Brain microvascular endothelial cell (primary cell): ENCODE results near the gene ZDHHC19.
"Not testable (repeated sequence)": the region's sequence is repeated elsewhere in the genome, so short reads cannot be mapped to it uniquely, and the experiment has no call there.

Experiments
- DNase-seq: peaks from one replicate; pipeline ENCODE4 v3.0.0-alpha.2; 2020
- H3K27ac ChIP-seq: fragments of 250-450 bp; sonication (Bioruptor Pico); 2 replicates; pipeline ENCODE4 v1.5.1; 2020; ENCODE audit warnings: mild to moderate bottlenecking, moderate library complexity
- H3K27me3 ChIP-seq: fragments of 250-450 bp; sonication (Bioruptor Pico); replicated peaks from 2 replicates; pipeline ENCODE4 v1.5.1; 2020; ENCODE audit warnings: mild to moderate bottlenecking
- H3K36me3 ChIP-seq: fragments of 250-450 bp; sonication (Bioruptor Pico); replicated peaks from 2 replicates; pipeline ENCODE4 v1.5.1; 2020; ENCODE audit warnings: mild to moderate bottlenecking
- H3K4me3 ChIP-seq: 2 replicates; pipeline ENCODE4 v1.5.1; 2011; ENCODE audit warnings: low read depth, mild to moderate bottlenecking, control low read depth, low read length, moderate library complexity
- in situ Hi-C: cut with HindIII; loops from 2 replicates; pipeline ENCODE4 v1.10.0; 2017; ENCODE audit warnings: low sequenced_read_pairs, low pct_ligation_motif_present
- TF ChIP-seq, protein P1 (sequence below): IDR thresholded peaks from 2 replicates; pipeline ENCODE4 v1.5.1; 2011; ENCODE audit warnings: low read depth, mild to moderate bottlenecking, moderate library complexity, low read length, control low read depth, inconsistent platforms; ENCODE audit errors: missing control alignments

Gene ZDHHC19

DNA sequence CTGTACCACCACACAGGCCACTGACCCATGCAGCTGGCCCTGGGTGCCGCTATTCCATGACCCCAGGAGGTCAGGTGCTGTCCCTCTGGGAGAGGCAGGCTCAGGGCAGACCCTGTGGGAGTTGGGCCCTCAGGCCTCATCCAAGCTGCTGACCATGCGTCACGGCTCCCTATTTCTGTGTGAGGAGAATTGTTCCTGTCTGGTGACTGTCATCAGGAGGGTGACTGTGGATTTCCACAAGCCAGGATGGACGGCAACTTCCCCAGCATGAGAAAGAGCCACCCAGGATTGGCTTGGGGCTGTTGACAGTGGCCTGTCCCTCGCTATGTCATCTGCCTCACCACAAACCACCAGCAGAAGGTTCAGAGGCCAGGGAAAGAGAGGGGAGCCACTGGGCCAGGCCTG is 41.4 kb downstream of the ZDHHC19 start:
- Histone ChIP-seq H3K36me3 (no peaks in the 10 kb centered on the region), H3K27ac (no peak overlapping the region), H3K27me3 (no peaks in the 10 kb centered on the region), H3K4me3 (no peak overlapping the region)
- in situ Hi-C loops: no loop called here
- TF ChIP-seq, protein P1, sequence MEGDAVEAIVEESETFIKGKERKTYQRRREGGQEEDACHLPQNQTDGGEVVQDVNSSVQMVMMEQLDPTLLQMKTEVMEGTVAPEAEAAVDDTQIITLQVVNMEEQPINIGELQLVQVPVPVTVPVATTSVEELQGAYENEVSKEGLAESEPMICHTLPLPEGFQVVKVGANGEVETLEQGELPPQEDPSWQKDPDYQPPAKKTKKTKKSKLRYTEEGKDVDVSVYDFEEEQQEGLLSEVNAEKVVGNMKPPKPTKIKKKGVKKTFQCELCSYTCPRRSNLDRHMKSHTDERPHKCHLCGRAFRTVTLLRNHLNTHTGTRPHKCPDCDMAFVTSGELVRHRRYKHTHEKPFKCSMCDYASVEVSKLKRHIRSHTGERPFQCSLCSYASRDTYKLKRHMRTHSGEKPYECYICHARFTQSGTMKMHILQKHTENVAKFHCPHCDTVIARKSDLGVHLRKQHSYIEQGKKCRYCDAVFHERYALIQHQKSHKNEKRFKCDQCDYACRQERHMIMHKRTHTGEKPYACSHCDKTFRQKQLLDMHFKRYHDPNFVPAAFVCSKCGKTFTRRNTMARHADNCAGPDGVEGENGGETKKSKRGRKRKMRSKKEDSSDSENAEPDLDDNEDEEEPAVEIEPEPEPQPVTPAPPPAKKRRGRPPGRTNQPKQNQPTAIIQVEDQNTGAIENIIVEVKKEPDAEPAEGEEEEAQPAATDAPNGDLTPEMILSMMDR: no peak
- DNase-seq: no peak

DNA sequence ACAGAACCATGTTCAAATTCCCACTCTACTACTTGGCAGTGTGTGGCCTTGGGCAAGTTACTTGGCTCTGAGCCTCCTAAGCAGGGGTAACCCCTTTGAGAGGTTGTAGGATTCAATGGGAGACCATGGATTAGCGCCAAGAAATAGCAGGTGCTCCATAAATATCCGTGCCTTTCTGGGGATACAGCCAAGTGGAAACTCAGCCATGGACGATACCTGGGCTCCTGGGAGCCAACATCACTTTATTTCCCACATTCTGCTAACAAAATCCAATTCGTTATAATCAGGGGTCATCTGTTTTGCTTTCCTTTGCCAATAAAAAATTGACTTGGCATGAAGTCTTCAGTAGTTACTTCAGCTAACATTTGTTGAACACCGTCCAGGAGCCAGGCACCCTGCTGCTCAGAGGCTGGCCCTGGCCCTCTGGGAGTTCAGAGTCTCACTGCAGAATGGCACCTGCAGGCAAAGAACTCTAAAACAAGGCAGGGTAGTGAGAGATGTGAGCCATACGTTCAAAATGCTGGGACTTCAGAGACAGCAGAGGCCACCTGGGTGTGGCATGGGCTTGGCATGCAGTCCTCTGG is 42.3 kb downstream of the ZDHHC19 start:
- TF ChIP-seq, protein P1: no peak
- no peak for DNase-seq
- Histone ChIP-seq H3K36me3 (no peaks in the 10 kb centered on the region), H3K4me3 (no peak overlapping the region), H3K27ac (no peak overlapping the region), H3K27me3 (no peaks in the 10 kb centered on the region)
- in situ Hi-C loops: no loop called here

DNA sequence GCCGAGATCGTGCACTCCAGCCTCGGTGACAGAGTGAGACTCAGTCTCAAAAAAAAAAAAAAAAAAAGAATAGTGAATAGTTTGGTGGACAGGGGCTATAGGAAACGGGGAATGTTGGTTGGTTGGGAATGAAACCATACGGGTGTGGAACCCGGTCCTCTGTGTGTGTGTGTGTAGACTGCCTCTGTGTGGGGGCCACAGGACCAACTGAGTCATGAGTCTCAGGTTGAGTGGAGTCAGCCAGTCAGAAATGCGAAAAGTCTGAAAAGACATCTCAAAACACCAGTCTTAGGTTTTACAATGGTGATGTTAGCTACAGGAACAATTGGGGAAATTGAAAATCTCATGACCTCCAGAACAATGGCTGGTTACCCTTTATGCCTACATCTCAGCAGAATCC is 44.5 kb downstream of the ZDHHC19 start:
- Histone ChIP-seq H3K4me3 (no peak overlapping the region), H3K27ac (no peak overlapping the region), H3K36me3 (no peaks in the 10 kb centered on the region), H3K27me3 (no peaks in the 10 kb centered on the region)
- no peak for DNase-seq
- TF ChIP-seq, protein P1: no peak
- in situ Hi-C loops: no loop called here

DNA sequence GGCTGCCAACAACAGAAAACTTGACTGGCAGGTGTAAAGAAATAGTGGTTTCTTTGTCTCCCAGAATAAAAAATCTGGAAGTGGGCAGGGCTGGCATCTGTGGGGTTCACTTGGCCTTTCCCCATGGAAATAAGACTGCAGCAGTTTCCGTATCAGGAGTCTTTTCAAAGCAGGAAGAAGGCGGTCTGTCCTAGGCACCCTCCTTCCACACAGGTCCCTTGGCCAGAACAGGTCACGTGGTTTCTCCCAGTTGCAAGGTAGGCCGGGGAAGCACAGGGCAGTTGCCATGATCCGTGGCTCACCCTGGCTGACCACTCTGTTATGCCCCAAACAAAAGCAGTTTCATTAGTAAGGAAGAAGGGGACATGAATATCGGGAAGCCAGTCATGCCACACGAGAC is 45.4 kb downstream of the ZDHHC19 start:
- Histone ChIP-seq H3K27ac (no peak overlapping the region), H3K36me3 (no peaks in the 10 kb centered on the region), H3K4me3 (no peak overlapping the region), H3K27me3 (no peaks in the 10 kb centered on the region)
- in situ Hi-C loops: no loop called here
- TF ChIP-seq, protein P1: no peak
- DNase-seq: no peak

DNA sequence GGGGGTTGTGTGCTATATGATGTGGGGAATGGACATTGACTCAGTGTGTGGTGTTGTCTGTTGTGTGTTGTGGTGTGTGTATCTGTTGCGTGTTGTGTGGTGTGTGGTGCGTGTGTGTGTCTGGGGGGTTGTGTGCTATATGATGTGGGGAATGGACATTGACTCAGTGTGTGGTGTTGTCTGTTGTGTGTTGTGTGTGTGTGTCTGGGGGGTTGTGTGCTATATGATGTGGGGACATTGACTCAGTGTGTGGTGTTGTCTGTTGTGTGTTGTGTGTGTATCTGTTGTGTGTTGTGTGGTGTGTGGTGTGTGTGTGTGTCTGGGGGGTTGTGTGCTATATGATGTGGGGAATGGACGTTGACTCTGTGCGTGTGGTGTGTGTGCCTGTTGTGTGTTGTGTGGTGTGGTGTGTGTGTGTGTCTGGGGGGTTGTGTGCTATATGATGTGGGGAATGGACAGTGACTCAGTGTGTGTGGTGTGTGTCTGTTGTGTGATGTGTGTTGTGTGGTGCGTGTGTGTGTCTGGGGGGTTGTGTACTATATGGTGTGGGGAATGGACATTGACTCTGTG is 46.1 kb downstream of the ZDHHC19 start:
- in situ Hi-C loops, H3K4me3 ChIP-seq, H3K27ac ChIP-seq, H3K27me3 ChIP-seq, DNase-seq, H3K36me3 ChIP-seq: not testable (repeated sequence)

DNA sequence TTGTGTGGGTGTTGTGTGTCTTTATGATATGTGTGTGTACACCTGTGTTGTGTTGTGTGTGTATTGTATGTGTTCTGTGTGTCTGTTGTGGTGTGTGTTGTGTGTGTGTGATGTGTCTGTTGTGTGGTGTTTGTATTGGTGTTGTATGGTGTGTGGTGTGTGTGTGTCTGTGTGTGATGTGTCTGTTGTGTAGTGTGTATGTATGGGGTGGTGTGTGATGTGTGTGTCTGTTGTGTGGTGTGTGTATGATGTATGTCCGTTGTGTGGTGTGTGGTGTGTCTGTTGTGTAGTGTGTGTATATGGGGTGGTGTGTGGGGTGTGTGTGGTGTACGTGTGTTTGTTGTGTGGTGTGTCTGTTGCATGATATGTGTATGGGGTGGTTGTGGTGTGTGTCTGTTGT is 46.6 kb downstream of the ZDHHC19 start:
- Histone ChIP-seq H3K27ac (no peak overlapping the region), H3K36me3 (no peaks in the 10 kb centered on the region), H3K27me3 (no peaks in the 10 kb centered on the region), H3K4me3 (no peak overlapping the region)
- in situ Hi-C loops: no loop called here
- TF ChIP-seq, protein P1: no peak
- DNase-seq: no peak
